ENCODE measurements around the gene OR5AU1.
"Not testable (repeated sequence)": the region's sequence is repeated elsewhere in the genome, so short reads cannot be mapped to it uniquely, and the experiment has no call there.

Gene OR5AU1

GRCh38 chr14:21182166-21182565, 26.3 kb upstream of the OR5AU1 start:
- no peak for DNase-seq
- intact Hi-C loops (cut with DNase I), result no loop called here

GRCh38 chr14:21171128-21171527, 15.3 kb upstream of the OR5AU1 start:
- DNase-seq, result no peak
- intact Hi-C loops (cut with DNase I), result no loop called here

- DNase-seq, result no peak
- intact Hi-C loops (cut with DNase I), result no loop called here
These were observed 13.7 kb upstream of the OR5AU1 start for GRCh38 chr14:21169573-21169972.

GRCh38 chr14:21168055-21168454, 12.2 kb upstream of the OR5AU1 start:
- no peak for DNase-seq
- intact Hi-C loops (cut with DNase I), result no loop called here

- DNase-seq; intact Hi-C loops (cut with DNase I): not testable (repeated sequence)
These were observed 9.8 kb upstream of the OR5AU1 start for GRCh38 chr14:21165670-21166069.

GRCh38 chr14:21165002-21165605, 9.2 kb upstream of the OR5AU1 start:
- intact Hi-C loops (cut with DNase I); DNase-seq: not testable (repeated sequence)

- DNase-seq, result no peak
- intact Hi-C loops (cut with DNase I), result no loop called here
These were observed 8.0 kb upstream of the OR5AU1 start for GRCh38 chr14:21163871-21164291.

GRCh38 chr14:21162081-21162480, 6.2 kb upstream of the OR5AU1 start:
- intact Hi-C loops (cut with DNase I), result no loop called here
- no peak for DNase-seq

- no peak for DNase-seq
- intact Hi-C loops (cut with DNase I), result no loop called here
These were observed 4.3 kb upstream of the OR5AU1 start for GRCh38 chr14:21160061-21160610.

- DNase-seq; intact Hi-C loops (cut with DNase I): not testable (repeated sequence)
These were observed 2.3 kb upstream of the OR5AU1 start for GRCh38 chr14:21158175-21158574.

GRCh38 chr14:21149641-21150367, 6.1 kb downstream of the OR5AU1 start:
- DNase-seq, result no peak
- intact Hi-C loops (cut with DNase I), result no loop called here

- DNase-seq, result no peak
- intact Hi-C loops (cut with DNase I), result no loop called here
These were observed 10.4 kb downstream of the OR5AU1 start for GRCh38 chr14:21145437-21145836.

- intact Hi-C loops (cut with DNase I), result no loop called here
These were observed 13.5 kb downstream of the OR5AU1 start for GRCh38 chr14:21142357-21142756.

GRCh38 chr14:21136024-21136423, 19.8 kb downstream of the OR5AU1 start:
- no peak for DNase-seq
- intact Hi-C loops (cut with DNase I), result no loop called here

More at GRCh38 chr14:21142357-21142756, 13.5 kb downstream of the OR5AU1 start:
- no peak for DNase-seq

GRCh38 chr14:21133901-21134300, 22.0 kb downstream of the OR5AU1 start:
- intact Hi-C loops (cut with DNase I), result no loop called here
- no peak for DNase-seq

GRCh38 chr14:21123429-21123828, 32.4 kb downstream of the OR5AU1 start:
- no peak for DNase-seq
- intact Hi-C loops (cut with DNase I), result no loop called here

GRCh38 chr14:21121122-21121521, 34.7 kb downstream of the OR5AU1 start:
- intact Hi-C loops (cut with DNase I), result no loop called here
- no peak for DNase-seq

- intact Hi-C loops (cut with DNase I), result no loop called here
These were observed 35.2 kb downstream of the OR5AU1 start for GRCh38 chr14:21120686-21121085.

GRCh38 chr14:21118933-21119332, 36.9 kb downstream of the OR5AU1 start:
- no peak for DNase-seq
- intact Hi-C loops (cut with DNase I), result no loop called here

More at GRCh38 chr14:21120686-21121085, 35.2 kb downstream of the OR5AU1 start:
- no peak for DNase-seq

GRCh38 chr14:21113369-21113768, 42.5 kb downstream of the OR5AU1 start:
- intact Hi-C loops (cut with DNase I), result no loop called here
- no peak for DNase-seq

- DNase-seq, result no peak
- intact Hi-C loops (cut with DNase I), result no loop called here
These were observed 43.6 kb downstream of the OR5AU1 start for GRCh38 chr14:21112255-21112654.

Measured in posterior cingulate gyrus (tissue), 11 donors.